Natural killer cell (primary cell): Measurements from ENCODE around the gene OPRM1. TPM values are rescaled to one million over a fixed set of nuclear protein-coding genes. Genes with fewer than 3 reads are reported as not detected.

Experiments
- ATAC-seq, 3 donors: fragments of 150-1000 bp in 2 of 3; fragments of 200-7000 bp in 1 of 3; cut with Tn5 transposase; 1 replicate in 1 of 3; 2 replicates in 2 of 3; pipeline ENCODE4 v1.10.0; 2021; ENCODE audit warnings: mild to moderate bottlenecking in 2 of 3, moderate library complexity in 2 of 3
- DNase-seq, 2 donors: peaks; one replicate each; pipeline versions ENCODE4 v3.0.0 to v3.0.0-alpha.2; 2013 to 2021; ENCODE audit warnings: mixed read lengths in 1 of 2
- H3K27ac ChIP-seq: one replicate; pipeline ENCODE4 v1.5.1; 2013; ENCODE audit warnings: mild to moderate bottlenecking, low read length
- H3K27me3 ChIP-seq: one replicate; pipeline ENCODE4 v1.6.1; 2013; ENCODE audit warnings: low read length; ENCODE audit not compliant: control insufficient read depth, insufficient read depth
- H3K36me3 ChIP-seq: one replicate; pipeline ENCODE4 v1.6.1; 2013; ENCODE audit warnings: low read length; ENCODE audit not compliant: control insufficient read depth, insufficient read depth
- H3K4me1 ChIP-seq: one replicate; pipeline ENCODE4 v1.6.1; 2013; ENCODE audit warnings: low read length; ENCODE audit not compliant: control insufficient read depth, insufficient read depth
- H3K4me3 ChIP-seq: one replicate; pipeline ENCODE4 v1.5.1; 2013; ENCODE audit warnings: low read length
- H3K9me3 ChIP-seq: one replicate; pipeline ENCODE4 v1.6.1; 2013; ENCODE audit warnings: low read length; ENCODE audit not compliant: control insufficient read depth, insufficient read depth
- H3K27ac Mint-ChIP-seq, 2 donors: one replicate each; pipeline ENCODE4 v1.8.0; 2022; ENCODE audit warnings: mild to moderate bottlenecking in 2 of 2, mixed read lengths in 2 of 2, moderate library complexity in 1 of 2
- H3K27me3 Mint-ChIP-seq, 2 donors: one replicate each; pipeline ENCODE4 v1.8.0; 2022; ENCODE audit warnings: low read depth in 2 of 2, mixed read lengths in 2 of 2
- H3K36me3 Mint-ChIP-seq: one replicate; pipeline ENCODE4 v1.8.0; 2022; ENCODE audit warnings: mixed read lengths
- H3K4me1 Mint-ChIP-seq, 2 donors: one replicate each; pipeline ENCODE4 v1.8.0; 2022; ENCODE audit warnings: mixed read lengths in 2 of 2
- H3K4me3 Mint-ChIP-seq: one replicate; pipeline ENCODE4 v1.8.0; 2022; ENCODE audit warnings: mild to moderate bottlenecking, moderate library complexity, mixed read lengths
- H3K9me3 Mint-ChIP-seq, 2 donors: one replicate each; pipeline ENCODE4 v1.8.0; 2022; ENCODE audit warnings: mixed read lengths in 2 of 2
- WGBS: methylation state at CpG from one replicate; pipeline ENCODE4 v1.1.7; 2013; ENCODE audit warnings: missing lambda C conversion rate; ENCODE audit not compliant: insufficient coverage; 5-methylcytosine and 5-hydroxymethylcytosine counted together
- intact Hi-C: fragments of 100-400 bp; cut with micrococcal nuclease; formaldehyde crosslinking; loops from one replicate; pipeline ENCODE4 v1.14.2; 2022
- total RNA-seq, 4 donors: library from RNA; stranded (reverse); fragments of 120-200 nt in 1 of 4; gene quantifications; one replicate each; pipeline versions ENCODE4 v1.2.3 to v1.2.4, GENCODE V29; 2013 to 2022
- TF ChIP-seq, protein P1 (sequence below): fragments of 200-600 bp; IDR thresholded peaks from one replicate; pipeline ENCODE4 v1.8.0; 2022; ENCODE audit warnings: antibody characterized with exemption

OPRM1 gene
- total RNA-seq, 3 donors from 2014 or later (not counting 1 experiment from before 2014, with no cell fraction given): not detected

DNA sequence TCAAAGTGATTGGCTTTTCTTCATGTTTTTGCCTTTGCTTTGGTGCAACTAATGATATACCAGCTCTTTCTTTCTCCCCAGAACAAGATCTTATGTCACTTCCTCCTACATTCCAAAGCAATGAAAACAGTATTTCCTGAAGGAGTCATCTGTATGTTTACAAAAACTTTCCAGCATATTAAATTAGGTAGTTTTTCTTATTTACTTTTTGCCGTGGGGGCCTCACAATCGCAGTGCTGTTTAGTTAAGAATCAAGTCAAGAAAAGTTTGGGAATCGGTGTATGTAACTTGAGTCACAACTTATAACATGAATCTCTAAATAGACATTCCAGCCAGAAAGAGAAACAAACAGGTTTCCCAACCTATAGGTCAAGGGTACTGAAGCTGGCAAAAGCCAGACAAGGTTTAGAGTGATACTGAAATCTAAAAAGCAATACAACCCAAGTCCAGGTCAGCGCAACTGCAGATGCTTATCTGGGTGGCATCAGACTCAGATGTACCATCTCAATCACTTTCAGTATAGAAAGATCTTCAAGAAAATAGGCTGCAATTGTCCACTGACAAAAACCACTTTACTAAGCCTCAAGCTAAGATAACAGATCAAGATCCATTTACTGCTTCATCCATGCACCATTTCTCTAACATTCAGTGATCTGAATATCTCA is 253.9 kb downstream of the OPRM1 start:
- no peak for DNase-seq
- no peak for ATAC-seq
- Mint-ChIP-seq H3K4me1 (no peaks in the 10 kb centered on the region), H3K36me3 (no peaks in the 10 kb centered on the region), H3K9me3 (no peaks in the 10 kb centered on the region), H3K27ac (no peak overlapping the region), H3K4me3 (no peak overlapping the region), H3K27me3 (no peaks in the 10 kb centered on the region)
- 88% methylated on average over 4 of the region's 4 CpGs for WGBS
- Histone ChIP-seq H3K4me1 (no peaks in the 10 kb centered on the region), H3K9me3 (no peaks in the 10 kb centered on the region), H3K27me3 (no peaks in the 10 kb centered on the region), H3K36me3 (no peaks in the 10 kb centered on the region), H3K4me3 (no peak overlapping the region), H3K27ac (no peak overlapping the region)
- intact Hi-C loops: no loop called here
- TF ChIP-seq, protein P1, sequence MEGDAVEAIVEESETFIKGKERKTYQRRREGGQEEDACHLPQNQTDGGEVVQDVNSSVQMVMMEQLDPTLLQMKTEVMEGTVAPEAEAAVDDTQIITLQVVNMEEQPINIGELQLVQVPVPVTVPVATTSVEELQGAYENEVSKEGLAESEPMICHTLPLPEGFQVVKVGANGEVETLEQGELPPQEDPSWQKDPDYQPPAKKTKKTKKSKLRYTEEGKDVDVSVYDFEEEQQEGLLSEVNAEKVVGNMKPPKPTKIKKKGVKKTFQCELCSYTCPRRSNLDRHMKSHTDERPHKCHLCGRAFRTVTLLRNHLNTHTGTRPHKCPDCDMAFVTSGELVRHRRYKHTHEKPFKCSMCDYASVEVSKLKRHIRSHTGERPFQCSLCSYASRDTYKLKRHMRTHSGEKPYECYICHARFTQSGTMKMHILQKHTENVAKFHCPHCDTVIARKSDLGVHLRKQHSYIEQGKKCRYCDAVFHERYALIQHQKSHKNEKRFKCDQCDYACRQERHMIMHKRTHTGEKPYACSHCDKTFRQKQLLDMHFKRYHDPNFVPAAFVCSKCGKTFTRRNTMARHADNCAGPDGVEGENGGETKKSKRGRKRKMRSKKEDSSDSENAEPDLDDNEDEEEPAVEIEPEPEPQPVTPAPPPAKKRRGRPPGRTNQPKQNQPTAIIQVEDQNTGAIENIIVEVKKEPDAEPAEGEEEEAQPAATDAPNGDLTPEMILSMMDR: no peak

DNA sequence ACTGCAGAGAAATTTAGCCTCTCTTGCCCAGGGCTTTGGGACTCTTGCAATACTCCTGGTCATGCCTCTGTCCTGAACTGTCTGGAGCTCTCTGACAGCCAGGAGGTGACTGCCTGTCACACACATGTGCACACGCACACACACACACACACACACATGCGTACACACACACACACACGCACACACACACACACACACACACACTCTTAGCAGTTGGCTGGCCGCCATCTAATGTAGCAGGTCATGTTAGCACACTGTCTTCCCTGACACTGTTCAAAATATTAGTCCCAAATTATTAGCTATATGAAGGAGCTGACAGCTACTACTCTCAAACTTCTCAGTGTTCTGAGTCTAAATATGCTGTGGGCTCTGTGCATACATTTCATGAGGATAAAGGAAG is 256.7 kb downstream of the OPRM1 start:
- Mint-ChIP-seq H3K36me3 (no peaks in the 10 kb centered on the region), H3K27me3 (no peaks in the 10 kb centered on the region), H3K9me3 (no peaks in the 10 kb centered on the region), H3K4me3 (no peak overlapping the region), H3K4me1 (no peaks in the 10 kb centered on the region), H3K27ac (no peak overlapping the region)
- Histone ChIP-seq H3K4me3 (no peak overlapping the region), H3K9me3 (no peaks in the 10 kb centered on the region), H3K27me3 (no peaks in the 10 kb centered on the region), H3K36me3 (no peaks in the 10 kb centered on the region), H3K4me1 (no peaks in the 10 kb centered on the region), H3K27ac (no peak overlapping the region)
- no peak for ATAC-seq
- intact Hi-C loops: no loop called here
- WGBS: 68% methylated on average over 4 of the region's 4 CpGs
- no peak for DNase-seq
- TF ChIP-seq, protein P1: no peak
